Keratinocyte (primary cell): Measurements from ENCODE around the gene SAYSD1. TPM values are rescaled to one million over a fixed set of nuclear protein-coding genes. Genes with fewer than 3 reads are reported as not detected.

ENCODE experiments used
- DNase-seq: peaks from one replicate; pipeline ENCODE4 v3.0.0-alpha.2; 2011; ENCODE audit warnings: low read depth, missing footprints, low spot score
- FAIRE-seq: peaks from 2 replicates; lab custom pipeline; 2011; peaks lifted over from hg19 to GRCh38; lab: Jason Lieb, UNC
- H2AFZ ChIP-seq: 2 replicates; pipeline ENCODE4 v1.6.0; 2012; ENCODE audit warnings: low read length, control low read depth, inconsistent platforms; ENCODE audit not compliant: control insufficient read depth
- H3K27ac ChIP-seq: 2 replicates; pipeline ENCODE4 v1.5.1; 2011; ENCODE audit warnings: low read length; ENCODE audit not compliant: control insufficient read depth, insufficient read depth
- H3K27me3 ChIP-seq: 3 replicates; pipeline ENCODE4 v1.6.0; 2011; ENCODE audit warnings: low read length; ENCODE audit not compliant: control insufficient read depth, insufficient read depth; ENCODE audit errors: extremely low read depth
- H3K36me3 ChIP-seq, 2 experiments: 2 replicates in 1 of 2; 3 replicates in 1 of 2; pipeline ENCODE4 v1.5.1; 2011; ENCODE audit warnings: low read length in 2 of 2, mild to moderate bottlenecking in 1 of 2; ENCODE audit not compliant: control insufficient read depth in 2 of 2, insufficient read depth in 2 of 2; ENCODE audit errors: extremely low read depth in 1 of 2
- H3K4me1 ChIP-seq: 3 replicates; pipeline ENCODE4 v1.5.1; 2011; ENCODE audit warnings: low read length; ENCODE audit not compliant: control insufficient read depth, insufficient read depth; ENCODE audit errors: extremely low read depth
- H3K4me2 ChIP-seq: 3 replicates; pipeline ENCODE4 v1.6.0; 2011; ENCODE audit warnings: low read depth, low read length; ENCODE audit not compliant: control insufficient read depth, insufficient read depth; ENCODE audit errors: extremely low read depth
- H3K4me3 ChIP-seq, 3 experiments: fragments of 200-600 bp in 1 of 3; sonication (generic) in 1 of 3; 2 replicates in 2 of 3; 3 replicates in 1 of 3; pipeline ENCODE4 v1.5.1; 2011 to 2016; ENCODE audit warnings: low read length in 3 of 3, mild to moderate bottlenecking in 3 of 3, control low read depth in 2 of 3, inconsistent platforms in 1 of 3, low read depth in 1 of 3, mixed read lengths in 1 of 3, mixed run types in 1 of 3, moderate library complexity in 1 of 3; ENCODE audit not compliant: control insufficient read depth in 2 of 3, insufficient read depth in 2 of 3; ENCODE audit errors: extremely low read depth in 1 of 3
- H3K79me2 ChIP-seq: 2 replicates; pipeline ENCODE4 v1.6.0; 2012; ENCODE audit warnings: low read length; ENCODE audit not compliant: control insufficient read depth, insufficient read depth
- H3K9ac ChIP-seq: 3 replicates; pipeline ENCODE4 v1.6.0; 2011; ENCODE audit warnings: low read length; ENCODE audit not compliant: control insufficient read depth, insufficient read depth; ENCODE audit errors: extremely low read depth
- H3K9me1 ChIP-seq: 3 replicates; pipeline ENCODE4 v1.6.0; 2011; ENCODE audit warnings: low read length; ENCODE audit not compliant: control insufficient read depth, insufficient read depth; ENCODE audit errors: extremely low read depth
- H3K9me3 ChIP-seq: 2 replicates; pipeline ENCODE4 v1.5.1; 2012; ENCODE audit warnings: low read depth, low read length; ENCODE audit not compliant: control insufficient read depth
- H4K20me1 ChIP-seq: 3 replicates; pipeline ENCODE4 v1.6.0; 2011; ENCODE audit warnings: low read length; ENCODE audit not compliant: control insufficient read depth, insufficient read depth; ENCODE audit errors: extremely low read depth
- EZH2 ChIP-seq: IDR thresholded peaks from one replicate; pipeline ENCODE4 v1.6.1; 2012; ENCODE audit warnings: inconsistent platforms, mild to moderate bottlenecking, low read length, moderate library complexity
- dilution Hi-C: fragments of 300-500 bp; cut with MboI; formaldehyde crosslinking; loops from one replicate; pipeline ENCODE4 v1.7.0; 2020; ENCODE audit warnings: low sequenced_read_pairs; ENCODE audit not compliant: extremely low pct_ligation_motif_present
- polyA plus RNA-seq, 5 experiments: library from polyadenylated mRNA; depleted of rRNA in 3 of 5; stranded (reverse) in 3 of 5; stranded (forward) in 1 of 5; unstranded in 1 of 5; fragments of >200 nt; gene quantifications; 1 replicate in 1 of 5; 2 replicates in 3 of 5; 3 replicates in 1 of 5; pipeline versions ENCODE4 v1.2.1 to v1.2.3, GENCODE V29; 2011 to 2012; ENCODE audit warnings: missing spikeins in 2 of 5, low read depth in 1 of 5, low replicate concordance in 1 of 5
- TF ChIP-seq, protein P1 (sequence below), 3 experiments: IDR thresholded peaks in 1 of 3; conservative IDR thresholded peaks in 1 of 3; optimal IDR thresholded peaks in 1 of 3; 2 replicates in 2 of 3; 3 replicates in 1 of 3; pipeline versions ENCODE3 to v1.5.1; 2011; ENCODE audit warnings: low read length in 3 of 3, mild to moderate bottlenecking in 3 of 3, moderate library complexity in 2 of 3, control low read depth in 1 of 3, inconsistent platforms in 1 of 3; ENCODE audit not compliant: insufficient read depth in 2 of 3; ENCODE audit errors: extremely low read depth in 1 of 3

The SAYSD1 gene
- polyA plus RNA-seq, 1 donor (not counting 4 experiments of a cell fraction or from before 2014, with no cell fraction given): 8.4 TPM

DNA sequence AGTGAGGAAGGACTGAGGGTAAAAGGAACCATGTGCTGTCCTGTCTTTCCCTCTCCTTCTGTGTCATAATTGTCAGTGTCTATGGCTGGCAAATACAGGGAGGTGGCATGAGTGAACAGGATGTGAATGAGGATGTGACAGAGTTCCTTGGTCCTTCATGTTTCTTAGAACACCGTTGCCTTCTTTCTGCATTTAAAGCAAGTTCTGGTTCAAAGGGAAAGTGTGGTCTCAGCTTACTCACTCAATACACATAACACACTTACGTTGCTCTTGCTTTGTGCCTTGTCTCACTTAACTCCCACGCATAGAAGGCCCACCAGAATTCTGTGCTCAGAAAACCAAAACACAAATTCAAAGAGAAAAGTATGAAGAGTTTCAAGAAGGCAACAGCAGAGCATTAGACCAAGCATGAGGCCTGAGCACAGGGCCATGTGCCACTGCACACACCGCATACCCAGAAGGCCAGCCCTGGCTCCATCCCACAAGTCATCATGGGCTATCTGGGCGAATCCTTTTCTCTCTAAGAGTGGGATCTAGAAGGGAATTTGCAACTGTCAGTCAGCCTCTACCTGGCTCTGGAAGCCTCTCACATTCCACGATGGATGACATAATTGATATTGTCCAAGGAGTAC lies 38.9 kb upstream of the SAYSD1 start:
- Histone ChIP-seq H3K4me1 (no peaks in the 10 kb centered on the region), H4K20me1 (no peaks in the 10 kb centered on the region), H3K27ac (no peak overlapping the region), H3K27me3 (no peaks in the 10 kb centered on the region), H3K79me2 (no peaks in the 10 kb centered on the region), H3K9me3 (no peaks in the 10 kb centered on the region), H3K9me1 (no peaks in the 10 kb centered on the region), H3K4me2 (no peak overlapping the region), H3K9ac (no peak overlapping the region), H2AFZ (no peak overlapping the region), H3K4me3 (no peak overlapping the region), H3K36me3 (no peaks in the 10 kb centered on the region)
- no peak for TF ChIP-seq EZH2
- TF ChIP-seq, protein P1, sequence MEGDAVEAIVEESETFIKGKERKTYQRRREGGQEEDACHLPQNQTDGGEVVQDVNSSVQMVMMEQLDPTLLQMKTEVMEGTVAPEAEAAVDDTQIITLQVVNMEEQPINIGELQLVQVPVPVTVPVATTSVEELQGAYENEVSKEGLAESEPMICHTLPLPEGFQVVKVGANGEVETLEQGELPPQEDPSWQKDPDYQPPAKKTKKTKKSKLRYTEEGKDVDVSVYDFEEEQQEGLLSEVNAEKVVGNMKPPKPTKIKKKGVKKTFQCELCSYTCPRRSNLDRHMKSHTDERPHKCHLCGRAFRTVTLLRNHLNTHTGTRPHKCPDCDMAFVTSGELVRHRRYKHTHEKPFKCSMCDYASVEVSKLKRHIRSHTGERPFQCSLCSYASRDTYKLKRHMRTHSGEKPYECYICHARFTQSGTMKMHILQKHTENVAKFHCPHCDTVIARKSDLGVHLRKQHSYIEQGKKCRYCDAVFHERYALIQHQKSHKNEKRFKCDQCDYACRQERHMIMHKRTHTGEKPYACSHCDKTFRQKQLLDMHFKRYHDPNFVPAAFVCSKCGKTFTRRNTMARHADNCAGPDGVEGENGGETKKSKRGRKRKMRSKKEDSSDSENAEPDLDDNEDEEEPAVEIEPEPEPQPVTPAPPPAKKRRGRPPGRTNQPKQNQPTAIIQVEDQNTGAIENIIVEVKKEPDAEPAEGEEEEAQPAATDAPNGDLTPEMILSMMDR (optimal IDR thresholded peaks at IDR 0.05 in 1 of 3, IDR thresholded peaks at IDR 0.05 in 1 of 3, conservative IDR thresholded peaks at IDR 0.05 in 1 of 3; ENCODE audit: extremely low read depth in 1 of 3, insufficient read depth in 2 of 3, low read length in 3 of 3): no peak
- dilution Hi-C loops: no loop called here
- FAIRE-seq (no peak), DNase-seq (no peak)

DNA sequence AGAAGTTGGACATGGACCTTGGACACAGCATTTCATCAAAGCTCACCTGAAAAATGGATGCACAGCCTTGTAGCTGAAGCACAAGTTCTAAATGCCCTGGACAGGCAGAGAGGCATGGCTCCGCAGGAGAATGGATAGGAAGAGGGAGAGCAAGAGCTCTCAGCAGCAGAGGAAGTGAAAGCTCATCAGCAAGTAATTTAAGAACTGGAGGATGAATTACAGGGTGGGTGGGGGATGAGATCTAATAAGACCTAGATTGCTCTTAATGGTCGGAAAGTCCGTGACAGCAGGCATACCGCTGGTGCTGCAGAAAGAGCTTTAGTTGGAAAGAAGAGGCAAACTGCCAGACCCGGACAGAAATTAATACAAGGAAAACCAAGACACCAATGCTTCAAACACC lies 37.3 kb upstream of the SAYSD1 start:
- H2AFZ ChIP-seq: no peak overlapping the region
- TF ChIP-seq, protein P1 (optimal IDR thresholded peaks at IDR 0.05 in 1 of 3, IDR thresholded peaks at IDR 0.05 in 1 of 3, conservative IDR thresholded peaks at IDR 0.05 in 1 of 3; ENCODE audit: extremely low read depth in 1 of 3, insufficient read depth in 2 of 3, low read length in 3 of 3): no peak
- TF ChIP-seq EZH2: no peak
- peaks cover 3% of the 10 kb centered on the region for H3K27me3 ChIP-seq
- H4K20me1 ChIP-seq: no peaks in the 10 kb centered on the region
- no peak overlapping the region for H3K4me2 ChIP-seq
- no peaks in the 10 kb centered on the region for H3K4me1 ChIP-seq
- no peaks in the 10 kb centered on the region for H3K9me1 ChIP-seq
- H3K27ac ChIP-seq: no peak overlapping the region
- DNase-seq: no peak
- no peaks in the 10 kb centered on the region for H3K36me3 ChIP-seq
- FAIRE-seq: no peak
- H3K9me3 ChIP-seq: no peaks in the 10 kb centered on the region
- dilution Hi-C loops: no loop called here
- no peaks in the 10 kb centered on the region for H3K79me2 ChIP-seq
- no peak overlapping the region for H3K9ac ChIP-seq
- no peak overlapping the region for H3K4me3 ChIP-seq
